ENCODE data around the gene ANKRD12. TPM values are rescaled to one million over a fixed set of nuclear protein-coding genes. Genes with fewer than 3 reads are reported as not detected.

Gene ANKRD12
- total and polyA plus RNA-seq, 10 of the 15 experiments (the other 5 are each of a cell fraction or from before 2014, with no cell fraction given) = 5.9 to 45.7 (median 20.2) TPM

DNA sequence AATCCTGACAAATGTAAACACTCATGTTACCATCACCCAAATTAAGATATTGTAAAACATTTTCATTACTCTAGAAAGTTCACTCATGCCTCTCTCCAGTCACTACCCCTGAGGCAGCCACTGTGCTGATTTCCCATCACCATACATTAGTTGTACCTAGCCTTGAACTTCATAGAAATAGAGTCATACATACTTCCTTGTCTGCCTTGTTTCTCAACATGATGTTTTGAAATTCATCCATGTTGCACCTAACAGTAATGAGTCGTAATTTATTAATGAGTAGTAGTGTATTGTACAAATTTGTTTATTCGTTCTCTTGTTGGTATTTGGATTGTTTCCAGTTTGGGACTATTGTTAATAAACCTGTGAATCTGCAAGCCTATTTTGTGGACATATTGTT lies 149.0 kb downstream of the ANKRD12 start:
- 96% methylated on average over 2 of the region's 2 CpGs for WGBS (ENCODE audit: insufficient coverage, insufficient replicate concordance, low lambda C conversion rate, missing lambda C conversion rate)

More for the DNA sequence above, 149.0 kb downstream of the ANKRD12 start:
- BruUV-seq (replicated peaks) = no TSS peak
- H3K4me2 ChIP-seq (ENCODE audit: control insufficient read depth, insufficient read depth) = no peak overlapping the region
- H3K4me1 ChIP-seq (ENCODE audit: control insufficient read depth, insufficient read depth, low read length) = no peaks in the 10 kb centered on the region
- H4K20me1 ChIP-seq (ENCODE audit: control insufficient read depth, insufficient read depth) = no peaks in the 10 kb centered on the region
- H2AFZ ChIP-seq (ENCODE audit: control insufficient read depth, low read depth, low read length) = no peak overlapping the region
- ChIA-PET SMC1A (ENCODE audit: uncharacterized antibody, unreplicated experiment) (no interaction called here), CTCF (interaction anchor here (0.7 kb wide), 1 partner anchor 25 kb away, joined by 3 read pairs; no protein-coding TSS in a partner anchor), RAD21 (ENCODE audit: unreplicated experiment) (no interaction called here), POLR2A (no interaction called here)
- H3K9me3 ChIP-seq (replicated peaks; ENCODE audit: control insufficient read depth, insufficient read depth, low read length) = no peaks in the 10 kb centered on the region; the same call in 2 of the 3 replicates
- no peak overlapping the region for H3K9ac ChIP-seq (ENCODE audit: control insufficient read depth, insufficient read depth, low read length)
- H3K79me2 ChIP-seq (ENCODE audit: control insufficient read depth, insufficient read depth, low read length) = no peaks in the 10 kb centered on the region
- H3K27ac ChIP-seq (ENCODE audit: control insufficient read depth, insufficient read depth) = no peak overlapping the region
- no peak overlapping the region for H3K4me3 ChIP-seq
- no peak for ATAC-seq
- no peak for FAIRE-seq
- H3K36me3 ChIP-seq (ENCODE audit: control insufficient read depth in 2 of 2, insufficient read depth in 2 of 2, low read length in 1 of 2) = 0 out of 4 replicates have a peak, but pooled peaks cover 0 to 5% of the 10 kb centered on the region in 2 experiments
- intact Hi-C loops (cut with micrococcal nuclease; ENCODE audit: unreplicated experiment) (no loop called here), in situ Hi-C loops (cut with MboI) (no loop called here)
- TF ChIP-seq GATAD2B (conservative IDR thresholded peaks at IDR 0.05; ENCODE audit: low read depth) (no peak), SRF (IDR thresholded peaks at IDR 0.05; ENCODE audit: low read depth in 2 of 2, low read length in 2 of 2) (no peak), ATF7 (IDR thresholded peaks at IDR 0.05; ENCODE audit: low read depth) (no peak), BHLHE40 (IDR thresholded peaks at IDR 0.05; ENCODE audit: borderline replicate concordance in 1 of 2, low read depth in 2 of 2, low read length in 1 of 2) (no peak), CBX5 (IDR thresholded peaks at IDR 0.05; ENCODE audit: low read depth) (no peak), CEBPB (IDR thresholded peaks at IDR 0.05; ENCODE audit: borderline replicate concordance in 1 of 2, low read depth in 2 of 2, low read length in 2 of 2) (no peak), POLR2A (IDR thresholded peaks at IDR 0.05; ENCODE audit: low read depth, low read length) (no peak), ATF3 (IDR thresholded peaks at IDR 0.05; ENCODE audit: borderline replicate concordance, extremely low read depth, low read depth, low read length) (no peak)
- TF ChIP-seq, protein P1, sequence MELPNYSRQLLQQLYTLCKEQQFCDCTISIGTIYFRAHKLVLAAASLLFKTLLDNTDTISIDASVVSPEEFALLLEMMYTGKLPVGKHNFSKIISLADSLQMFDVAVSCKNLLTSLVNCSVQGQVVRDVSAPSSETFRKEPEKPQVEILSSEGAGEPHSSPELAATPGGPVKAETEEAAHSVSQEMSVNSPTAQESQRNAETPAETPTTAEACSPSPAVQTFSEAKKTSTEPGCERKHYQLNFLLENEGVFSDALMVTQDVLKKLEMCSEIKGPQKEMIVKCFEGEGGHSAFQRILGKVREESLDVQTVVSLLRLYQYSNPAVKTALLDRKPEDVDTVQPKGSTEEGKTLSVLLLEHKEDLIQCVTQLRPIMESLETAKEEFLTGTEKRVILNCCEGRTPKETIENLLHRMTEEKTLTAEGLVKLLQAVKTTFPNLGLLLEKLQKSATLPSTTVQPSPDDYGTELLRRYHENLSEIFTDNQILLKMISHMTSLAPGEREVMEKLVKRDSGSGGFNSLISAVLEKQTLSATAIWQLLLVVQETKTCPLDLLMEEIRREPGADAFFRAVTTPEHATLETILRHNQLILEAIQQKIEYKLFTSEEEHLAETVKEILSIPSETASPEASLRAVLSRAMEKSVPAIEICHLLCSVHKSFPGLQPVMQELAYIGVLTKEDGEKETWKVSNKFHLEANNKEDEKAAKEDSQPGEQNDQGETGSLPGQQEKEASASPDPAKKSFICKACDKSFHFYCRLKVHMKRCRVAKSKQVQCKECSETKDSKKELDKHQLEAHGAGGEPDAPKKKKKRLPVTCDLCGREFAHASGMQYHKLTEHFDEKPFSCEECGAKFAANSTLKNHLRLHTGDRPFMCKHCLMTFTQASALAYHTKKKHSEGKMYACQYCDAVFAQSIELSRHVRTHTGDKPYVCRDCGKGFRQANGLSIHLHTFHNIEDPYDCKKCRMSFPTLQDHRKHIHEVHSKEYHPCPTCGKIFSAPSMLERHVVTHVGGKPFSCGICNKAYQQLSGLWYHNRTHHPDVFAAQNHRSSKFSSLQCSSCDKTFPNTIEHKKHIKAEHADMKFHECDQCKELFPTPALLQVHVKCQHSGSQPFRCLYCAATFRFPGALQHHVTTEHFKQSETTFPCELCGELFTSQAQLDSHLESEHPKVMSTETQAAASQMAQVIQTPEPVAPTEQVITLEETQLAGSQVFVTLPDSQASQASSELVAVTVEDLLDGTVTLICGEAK (IDR thresholded peaks at IDR 0.05; ENCODE audit: borderline replicate concordance) = no peak
- DNase-seq (ENCODE audit: low read depth, low spot score) = no peak
- H3K27me3 ChIP-seq (replicated peaks in 1 of 2; ENCODE audit: control insufficient read depth in 2 of 2, insufficient read depth in 2 of 2, low read length in 1 of 2) = no peaks in the 10 kb centered on the region

Measured in GM12878 (cell line).